NT2/D1 (cell line): ENCODE results near the gene GPSM1.

ENCODE experiments used
- SUZ12 ChIP-seq: IDR thresholded peaks from 2 replicates; pipeline ENCODE4 v1.6.1; 2011; ENCODE audit not compliant: insufficient read length, insufficient read depth; ENCODE audit errors: extremely low read depth
- YY1 ChIP-seq: IDR thresholded peaks from 2 replicates; pipeline ENCODE4 v1.6.1; 2011; ENCODE audit not compliant: insufficient read length, insufficient read depth
- ZNF274 ChIP-seq: IDR thresholded peaks from 2 replicates; pipeline ENCODE4 v1.6.1; 2011; ENCODE audit warnings: mild to moderate bottlenecking, low read depth, low read length

DNA sequence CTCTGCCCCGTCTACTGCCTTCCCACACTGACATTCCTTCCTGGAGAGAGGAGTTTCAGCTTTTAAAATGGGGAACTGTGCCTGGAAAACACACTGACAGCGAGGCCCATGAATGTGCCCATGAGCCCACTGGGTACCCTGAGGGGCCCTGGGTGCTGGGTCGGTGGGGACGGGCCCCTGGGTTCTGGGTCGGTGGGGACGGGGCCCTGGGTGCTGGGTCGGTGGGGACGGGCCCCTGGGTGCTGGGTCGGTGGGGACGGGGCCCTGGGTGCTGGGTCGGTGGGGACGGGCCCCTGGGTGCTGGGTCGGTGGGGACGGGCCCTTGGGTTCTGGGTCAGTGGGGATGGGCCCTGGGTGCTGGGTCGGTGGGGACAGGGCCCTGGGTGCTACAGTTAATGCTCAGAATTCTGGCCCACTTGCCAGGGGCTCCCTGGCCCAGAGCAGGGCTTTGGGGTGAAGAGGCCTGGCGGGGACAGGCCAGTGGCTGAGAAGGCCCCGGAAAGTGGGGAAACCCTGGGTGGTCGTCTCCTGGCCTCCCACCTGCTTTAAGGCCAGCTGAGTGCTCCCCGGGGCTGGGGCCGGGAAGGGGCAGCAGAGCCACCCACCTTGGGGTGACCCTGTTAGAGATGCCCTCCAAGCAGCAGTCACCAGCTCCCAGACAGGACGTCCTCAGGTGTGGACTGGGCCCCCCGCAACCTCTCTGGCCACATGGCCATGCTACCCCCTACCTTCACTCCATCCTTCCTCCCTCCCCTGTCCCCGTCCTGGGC is 2.5 kb downstream of the GPSM1 start:
- TF ChIP-seq YY1 (no peak), ZNF274 (no peak), SUZ12 (no peak)
